Keratinocyte (primary cell): ENCODE measurements around the gene FBLIM1. TPM values are rescaled to one million over a fixed set of nuclear protein-coding genes. Genes with fewer than 3 reads are reported as not detected.

Source experiments
- DNase-seq: peaks from one replicate; pipeline ENCODE4 v3.0.0-alpha.2; 2011; ENCODE audit warnings: low read depth, missing footprints, low spot score
- FAIRE-seq: peaks from 2 replicates; lab custom pipeline; 2011; peaks lifted over from hg19 to GRCh38; lab: Jason Lieb, UNC
- H2AFZ ChIP-seq: 2 replicates; pipeline ENCODE4 v1.6.0; 2012; ENCODE audit warnings: low read length, control low read depth, inconsistent platforms; ENCODE audit not compliant: control insufficient read depth
- H3K27ac ChIP-seq: 2 replicates; pipeline ENCODE4 v1.5.1; 2011; ENCODE audit warnings: low read length; ENCODE audit not compliant: control insufficient read depth, insufficient read depth
- H3K27me3 ChIP-seq: 3 replicates; pipeline ENCODE4 v1.6.0; 2011; ENCODE audit warnings: low read length; ENCODE audit not compliant: control insufficient read depth, insufficient read depth; ENCODE audit errors: extremely low read depth
- H3K36me3 ChIP-seq, 2 experiments: 2 replicates in 1 of 2; 3 replicates in 1 of 2; pipeline ENCODE4 v1.5.1; 2011; ENCODE audit warnings: low read length in 2 of 2, mild to moderate bottlenecking in 1 of 2; ENCODE audit not compliant: control insufficient read depth in 2 of 2, insufficient read depth in 2 of 2; ENCODE audit errors: extremely low read depth in 1 of 2
- H3K4me1 ChIP-seq: 3 replicates; pipeline ENCODE4 v1.5.1; 2011; ENCODE audit warnings: low read length; ENCODE audit not compliant: control insufficient read depth, insufficient read depth; ENCODE audit errors: extremely low read depth
- H3K4me2 ChIP-seq: 3 replicates; pipeline ENCODE4 v1.6.0; 2011; ENCODE audit warnings: low read depth, low read length; ENCODE audit not compliant: control insufficient read depth, insufficient read depth; ENCODE audit errors: extremely low read depth
- H3K4me3 ChIP-seq, 3 experiments: fragments of 200-600 bp in 1 of 3; sonication (generic) in 1 of 3; 2 replicates in 2 of 3; 3 replicates in 1 of 3; pipeline ENCODE4 v1.5.1; 2011 to 2016; ENCODE audit warnings: low read length in 3 of 3, mild to moderate bottlenecking in 3 of 3, control low read depth in 2 of 3, inconsistent platforms in 1 of 3, low read depth in 1 of 3, mixed read lengths in 1 of 3, mixed run types in 1 of 3, moderate library complexity in 1 of 3; ENCODE audit not compliant: control insufficient read depth in 2 of 3, insufficient read depth in 2 of 3; ENCODE audit errors: extremely low read depth in 1 of 3
- H3K79me2 ChIP-seq: 2 replicates; pipeline ENCODE4 v1.6.0; 2012; ENCODE audit warnings: low read length; ENCODE audit not compliant: control insufficient read depth, insufficient read depth
- H3K9ac ChIP-seq: 3 replicates; pipeline ENCODE4 v1.6.0; 2011; ENCODE audit warnings: low read length; ENCODE audit not compliant: control insufficient read depth, insufficient read depth; ENCODE audit errors: extremely low read depth
- H3K9me1 ChIP-seq: 3 replicates; pipeline ENCODE4 v1.6.0; 2011; ENCODE audit warnings: low read length; ENCODE audit not compliant: control insufficient read depth, insufficient read depth; ENCODE audit errors: extremely low read depth
- H3K9me3 ChIP-seq: 2 replicates; pipeline ENCODE4 v1.5.1; 2012; ENCODE audit warnings: low read depth, low read length; ENCODE audit not compliant: control insufficient read depth
- H4K20me1 ChIP-seq: 3 replicates; pipeline ENCODE4 v1.6.0; 2011; ENCODE audit warnings: low read length; ENCODE audit not compliant: control insufficient read depth, insufficient read depth; ENCODE audit errors: extremely low read depth
- EZH2 ChIP-seq: IDR thresholded peaks from one replicate; pipeline ENCODE4 v1.6.1; 2012; ENCODE audit warnings: inconsistent platforms, mild to moderate bottlenecking, low read length, moderate library complexity
- dilution Hi-C: fragments of 300-500 bp; cut with MboI; formaldehyde crosslinking; loops from one replicate; pipeline ENCODE4 v1.7.0; 2020; ENCODE audit warnings: low sequenced_read_pairs; ENCODE audit not compliant: extremely low pct_ligation_motif_present
- polyA plus RNA-seq, 5 experiments: library from polyadenylated mRNA; depleted of rRNA in 3 of 5; stranded (reverse) in 3 of 5; stranded (forward) in 1 of 5; unstranded in 1 of 5; fragments of >200 nt; gene quantifications; 1 replicate in 1 of 5; 2 replicates in 3 of 5; 3 replicates in 1 of 5; pipeline versions ENCODE4 v1.2.1 to v1.2.3, GENCODE V29; 2011 to 2012; ENCODE audit warnings: missing spikeins in 2 of 5, low read depth in 1 of 5, low replicate concordance in 1 of 5
- TF ChIP-seq, protein P1 (sequence below), 3 experiments: IDR thresholded peaks in 1 of 3; conservative IDR thresholded peaks in 1 of 3; optimal IDR thresholded peaks in 1 of 3; 2 replicates in 2 of 3; 3 replicates in 1 of 3; pipeline versions ENCODE3 to v1.5.1; 2011; ENCODE audit warnings: low read length in 3 of 3, mild to moderate bottlenecking in 3 of 3, moderate library complexity in 2 of 3, control low read depth in 1 of 3, inconsistent platforms in 1 of 3; ENCODE audit not compliant: insufficient read depth in 2 of 3; ENCODE audit errors: extremely low read depth in 1 of 3

Gene FBLIM1
- polyA plus RNA-seq, 1 donor (not counting 4 experiments of a cell fraction or from before 2014, with no cell fraction given): 144 TPM

DNA sequence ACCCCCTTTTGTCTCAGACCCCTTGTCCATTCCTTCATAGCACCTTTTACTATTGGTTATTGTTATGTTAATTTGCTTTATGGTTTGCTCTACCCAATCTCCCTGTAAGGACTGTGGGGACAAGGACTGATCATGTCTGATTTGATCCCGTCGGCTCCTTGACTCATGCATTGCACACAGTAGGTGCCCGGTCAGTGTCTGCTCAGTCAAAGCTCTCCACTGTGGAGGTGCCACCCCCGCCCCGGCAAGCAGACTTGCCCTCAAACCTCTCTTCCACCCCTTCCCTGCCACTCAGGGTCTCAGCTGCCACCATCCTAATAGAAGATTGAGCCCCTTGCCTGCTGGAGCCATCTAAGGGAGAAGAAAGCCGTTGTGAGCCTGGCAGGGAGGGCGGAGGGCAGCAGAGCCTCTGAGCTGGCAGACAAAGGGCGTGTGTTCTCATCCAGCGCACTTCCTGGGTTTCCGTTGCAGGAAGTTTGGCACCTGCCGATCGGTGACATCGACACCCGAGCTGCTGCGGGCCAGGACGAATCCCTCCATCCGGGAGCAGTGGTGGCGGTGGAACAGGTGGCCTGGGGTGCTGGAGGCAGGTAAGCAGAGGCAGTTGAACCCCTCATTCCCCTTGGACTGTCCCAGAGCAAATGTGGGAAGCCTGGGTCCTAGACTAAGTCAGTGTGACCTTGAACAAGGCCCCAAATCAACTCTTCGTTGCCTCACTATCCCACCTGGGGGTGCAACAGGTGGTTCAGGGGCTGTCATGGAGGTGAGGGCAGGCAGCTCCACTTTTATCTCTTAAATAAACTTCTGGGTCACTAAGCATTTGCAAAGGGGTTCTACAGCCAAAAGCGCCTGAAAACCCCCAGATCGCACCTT lies 2.2 kb upstream of the FBLIM1 start:
- H3K36me3 ChIP-seq: peaks cover 0 to 5% of the 10 kb centered on the region in 2 experiments
- TF ChIP-seq, protein P1, sequence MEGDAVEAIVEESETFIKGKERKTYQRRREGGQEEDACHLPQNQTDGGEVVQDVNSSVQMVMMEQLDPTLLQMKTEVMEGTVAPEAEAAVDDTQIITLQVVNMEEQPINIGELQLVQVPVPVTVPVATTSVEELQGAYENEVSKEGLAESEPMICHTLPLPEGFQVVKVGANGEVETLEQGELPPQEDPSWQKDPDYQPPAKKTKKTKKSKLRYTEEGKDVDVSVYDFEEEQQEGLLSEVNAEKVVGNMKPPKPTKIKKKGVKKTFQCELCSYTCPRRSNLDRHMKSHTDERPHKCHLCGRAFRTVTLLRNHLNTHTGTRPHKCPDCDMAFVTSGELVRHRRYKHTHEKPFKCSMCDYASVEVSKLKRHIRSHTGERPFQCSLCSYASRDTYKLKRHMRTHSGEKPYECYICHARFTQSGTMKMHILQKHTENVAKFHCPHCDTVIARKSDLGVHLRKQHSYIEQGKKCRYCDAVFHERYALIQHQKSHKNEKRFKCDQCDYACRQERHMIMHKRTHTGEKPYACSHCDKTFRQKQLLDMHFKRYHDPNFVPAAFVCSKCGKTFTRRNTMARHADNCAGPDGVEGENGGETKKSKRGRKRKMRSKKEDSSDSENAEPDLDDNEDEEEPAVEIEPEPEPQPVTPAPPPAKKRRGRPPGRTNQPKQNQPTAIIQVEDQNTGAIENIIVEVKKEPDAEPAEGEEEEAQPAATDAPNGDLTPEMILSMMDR (optimal IDR thresholded peaks at IDR 0.05 in 1 of 3, IDR thresholded peaks at IDR 0.05 in 1 of 3, conservative IDR thresholded peaks at IDR 0.05 in 1 of 3; ENCODE audit: extremely low read depth in 1 of 3, insufficient read depth in 2 of 3, low read length in 3 of 3): no peak
- no peak for TF ChIP-seq EZH2
- dilution Hi-C loops: no loop called here
- peak overlapping the region in 2 of 3 experiments; percentile 5 to 44 for H3K4me3 ChIP-seq
- no peaks in the 10 kb centered on the region for H4K20me1 ChIP-seq
- H3K27me3 ChIP-seq: no peaks in the 10 kb centered on the region
- no peak overlapping the region for H3K27ac ChIP-seq
- DNase-seq: no peak
- H3K4me1 ChIP-seq: peaks cover 30% of the 10 kb centered on the region
- no peaks in the 10 kb centered on the region for H3K9me1 ChIP-seq
- FAIRE-seq: peak; percentile 81
- H2AFZ ChIP-seq: peak overlapping the region; percentile 74
- peaks cover 24% of the 10 kb centered on the region for H3K79me2 ChIP-seq
- no peaks in the 10 kb centered on the region for H3K9me3 ChIP-seq
- H3K4me2 ChIP-seq: peak overlapping the region; percentile 75
- H3K9ac ChIP-seq: no peak overlapping the region

DNA sequence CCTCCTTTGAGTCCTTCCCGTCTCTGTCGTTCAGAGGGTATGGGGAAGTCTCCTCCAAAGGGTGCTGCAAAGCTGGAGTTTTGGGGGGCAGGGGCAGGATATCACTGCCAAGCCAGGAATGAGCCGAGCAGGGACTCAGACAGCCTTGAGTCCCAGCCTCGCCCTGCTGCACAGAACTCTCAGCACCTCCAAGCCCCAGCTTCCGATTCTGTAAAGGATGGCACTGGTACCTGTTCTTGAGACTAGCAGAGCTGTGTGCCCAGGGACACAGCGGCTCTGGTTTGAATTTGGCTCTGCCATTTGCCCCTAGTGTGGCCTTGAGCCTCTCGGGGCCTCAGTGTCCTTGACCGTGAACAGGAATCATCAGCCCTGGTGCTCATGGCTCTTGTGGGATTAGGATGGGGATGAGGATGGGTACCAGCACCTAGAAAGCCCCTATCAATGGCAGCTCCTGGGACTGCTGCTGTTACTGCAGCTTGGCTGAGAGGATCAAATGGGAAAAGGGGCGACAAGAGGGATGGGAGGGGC lies 1.5 kb upstream of the FBLIM1 start:
- no peaks in the 10 kb centered on the region for H4K20me1 ChIP-seq
- no peaks in the 10 kb centered on the region for H3K9me1 ChIP-seq
- DNase-seq (no peak), FAIRE-seq (no peak)
- H3K4me3 ChIP-seq: no peak overlapping the region
- no peaks in the 10 kb centered on the region for H3K27me3 ChIP-seq
- H3K4me2 ChIP-seq: no peak overlapping the region
- no peak overlapping the region for H3K27ac ChIP-seq
- H3K9me3 ChIP-seq: no peaks in the 10 kb centered on the region
- no peak overlapping the region for H3K9ac ChIP-seq
- peaks cover 31% of the 10 kb centered on the region for H3K79me2 ChIP-seq
- H3K36me3 ChIP-seq: peaks cover 0 to 6% of the 10 kb centered on the region in 2 experiments
- H3K4me1 ChIP-seq: peaks cover 30% of the 10 kb centered on the region
- no peak overlapping the region for H2AFZ ChIP-seq
- TF ChIP-seq, protein P1 (optimal IDR thresholded peaks at IDR 0.05 in 1 of 3, IDR thresholded peaks at IDR 0.05 in 1 of 3, conservative IDR thresholded peaks at IDR 0.05 in 1 of 3; ENCODE audit: extremely low read depth in 1 of 3, insufficient read depth in 2 of 3, low read length in 3 of 3): no peak
- no peak for TF ChIP-seq EZH2
- dilution Hi-C loops: no loop called here
